GM18951 (cell line): ENCODE measurements around the gene KCNQ1.

Experiments
- POLR2A ChIP-seq: IDR thresholded peaks from 4 replicates; pipeline ENCODE4 v1.6.1; 2011; ENCODE audit warnings: mild to moderate bottlenecking; ENCODE audit not compliant: insufficient read length, insufficient read depth; ENCODE audit errors: extremely low read depth
- in situ Hi-C: fragments of 300-500 bp; cut with MboI; formaldehyde crosslinking; loops from one replicate; pipeline ENCODE4 v1.12.0; 2022; ENCODE audit warnings: low sequenced_read_pairs, mixed read lengths, inconsistent platforms; ENCODE audit not compliant: unreplicated experiment

The KCNQ1 gene

DNA sequence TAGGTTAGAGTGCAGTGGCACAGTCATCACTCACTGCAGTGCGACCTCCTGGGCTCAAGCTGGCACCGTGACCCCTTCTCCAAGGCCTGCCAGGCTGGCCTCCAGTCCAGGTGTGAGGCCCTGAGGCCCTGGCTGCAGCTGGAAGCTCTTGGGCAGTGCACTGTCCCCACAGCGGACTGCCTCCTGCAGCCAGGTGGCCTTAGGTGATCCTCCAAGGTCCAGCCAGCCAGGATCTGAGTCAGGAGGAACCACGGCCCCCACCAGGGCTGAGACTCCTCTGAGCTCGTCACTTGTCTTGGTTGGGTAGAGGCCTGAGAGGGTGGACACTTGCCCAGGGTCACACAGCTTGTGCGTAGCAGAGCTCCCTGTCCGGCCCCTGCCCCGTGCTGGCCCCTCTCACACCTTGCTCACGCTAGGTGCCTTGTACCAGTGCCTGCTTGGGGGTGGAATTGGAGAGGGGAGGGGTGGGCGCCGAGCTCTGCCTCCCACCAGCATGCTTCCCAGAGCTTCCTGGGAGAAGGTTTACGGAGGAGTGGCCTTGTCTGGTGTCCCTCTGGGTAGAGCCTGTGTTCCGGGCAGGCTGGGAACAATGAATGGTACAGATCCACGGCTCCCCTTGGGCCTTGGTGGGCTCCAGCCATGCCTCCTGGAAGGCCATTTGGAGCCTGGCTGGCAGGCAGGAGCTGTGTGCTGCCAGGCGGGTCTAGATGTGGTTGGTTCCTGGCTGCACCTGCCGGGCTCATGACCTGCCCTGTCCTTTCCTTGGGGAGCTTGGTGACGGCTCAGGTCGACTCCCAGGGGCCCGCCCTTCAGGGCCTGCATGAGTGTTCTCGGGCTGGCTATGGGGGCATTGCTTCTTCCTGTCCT lies 20.6 kb downstream of the KCNQ1 start:
- no peak for TF ChIP-seq POLR2A
- in situ Hi-C loops = no loop called here

DNA sequence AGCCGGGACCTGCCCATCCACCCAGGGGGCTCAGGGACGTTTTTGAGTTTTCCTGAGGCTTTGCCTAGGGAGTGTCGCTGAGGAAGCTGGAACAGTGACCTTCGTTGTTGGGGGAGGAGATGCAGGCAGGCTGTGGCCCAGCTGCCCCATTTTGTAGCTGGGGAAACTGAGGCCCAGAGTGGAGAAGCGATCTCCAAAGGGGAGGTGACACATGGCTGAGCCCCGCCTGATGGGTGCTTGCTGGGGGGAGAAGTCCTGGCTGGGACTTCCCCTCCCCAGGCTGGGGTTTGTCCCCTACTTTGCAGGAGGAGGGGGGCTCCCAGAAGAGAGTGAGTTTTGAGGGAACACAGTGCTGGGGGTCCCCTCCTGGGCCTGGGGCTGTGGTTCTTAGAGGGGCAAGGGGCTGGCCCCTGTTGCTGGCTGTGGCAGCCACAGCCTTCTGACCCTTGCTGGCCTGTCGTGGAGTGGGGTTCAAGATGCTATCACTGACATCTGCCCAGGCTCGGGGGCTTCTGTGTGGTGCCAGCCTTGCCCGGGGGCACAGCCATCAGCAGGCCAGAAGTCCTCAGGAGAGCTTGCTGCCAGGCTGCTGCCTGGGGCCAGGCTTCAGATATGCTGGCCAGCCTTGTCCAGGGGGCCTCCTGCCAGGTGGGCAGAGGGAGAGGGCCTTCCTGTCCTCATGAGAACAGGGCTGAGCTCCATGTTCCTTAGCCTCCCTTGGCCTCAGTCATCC lies 21.4 kb downstream of the KCNQ1 start:
- TF ChIP-seq POLR2A = no peak
- in situ Hi-C loops = no loop called here

- in situ Hi-C loops = no loop called here
- no peak for TF ChIP-seq POLR2A
Observed at GRCh38 chr11:2466869-2467694, 22.3 kb downstream of the KCNQ1 start.

DNA sequence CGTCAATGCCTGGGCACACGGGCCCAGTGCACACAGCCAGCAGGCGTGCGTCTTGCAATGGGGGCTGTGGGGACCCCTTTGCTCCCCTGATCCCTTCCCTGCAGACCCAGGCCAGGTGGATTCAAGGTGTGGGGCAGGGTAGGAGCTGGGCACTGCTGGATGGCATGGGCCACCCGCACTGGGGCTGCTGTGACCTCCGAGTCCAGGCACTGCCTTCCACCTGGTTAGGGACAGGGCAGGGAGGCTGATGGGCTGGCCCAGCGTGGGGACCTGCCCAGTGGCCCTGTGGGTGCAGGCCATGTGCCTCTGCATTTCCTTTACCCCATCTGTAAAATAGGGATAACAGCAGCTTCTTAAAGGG lies 22.9 kb downstream of the KCNQ1 start:
- TF ChIP-seq POLR2A = no peak
- in situ Hi-C loops = no loop called here

DNA sequence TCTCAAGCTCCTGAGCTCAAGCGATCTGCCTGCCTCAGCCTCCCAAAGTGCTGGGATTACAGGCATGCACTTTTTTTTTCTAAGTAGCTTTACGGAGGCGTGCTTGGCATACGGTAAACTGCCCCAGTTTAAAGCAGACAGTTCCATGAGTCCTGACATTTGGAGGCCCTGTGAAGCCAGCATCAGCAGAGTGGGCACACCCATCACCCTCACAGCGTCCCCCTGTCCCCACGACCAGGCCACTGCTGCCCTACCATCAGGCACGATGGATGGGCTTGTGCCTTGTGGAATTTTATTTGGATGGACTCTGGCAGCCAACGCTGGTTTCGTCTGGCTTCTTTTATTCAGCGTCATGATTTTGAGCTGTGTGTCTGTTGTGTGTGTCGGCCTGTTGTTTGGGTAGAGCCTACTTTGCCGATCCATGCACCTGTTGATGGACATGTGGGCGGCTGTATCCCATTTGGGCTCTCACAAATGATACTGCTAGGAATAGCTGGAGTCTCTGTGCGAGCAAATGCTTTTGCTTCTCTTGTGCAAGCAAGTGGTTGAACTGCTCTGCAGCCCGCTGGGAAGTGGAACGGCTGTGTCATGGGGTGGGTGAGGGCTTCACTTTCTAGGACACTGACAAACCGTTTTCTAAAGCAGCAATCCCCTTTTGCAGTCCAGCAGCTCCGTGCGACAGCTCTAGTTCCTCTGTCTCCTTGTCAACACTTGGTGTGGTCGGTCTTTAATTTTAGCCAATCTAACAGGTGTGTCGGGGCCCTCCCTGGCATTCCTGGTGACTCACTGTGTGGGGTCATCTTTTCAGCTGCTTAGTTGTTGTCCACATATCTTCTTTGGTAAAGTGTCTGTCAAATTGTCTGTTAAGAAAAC lies 23.8 kb downstream of the KCNQ1 start:
- TF ChIP-seq POLR2A = no peak
- in situ Hi-C loops = no loop called here

- no peak for TF ChIP-seq POLR2A
- in situ Hi-C loops = no loop called here
Observed at GRCh38 chr11:2470495-2470894, 25.7 kb downstream of the KCNQ1 start.

- in situ Hi-C loops = no loop called here
- no peak for TF ChIP-seq POLR2A
Observed at GRCh38 chr11:2471048-2471803, 26.4 kb downstream of the KCNQ1 start.

DNA sequence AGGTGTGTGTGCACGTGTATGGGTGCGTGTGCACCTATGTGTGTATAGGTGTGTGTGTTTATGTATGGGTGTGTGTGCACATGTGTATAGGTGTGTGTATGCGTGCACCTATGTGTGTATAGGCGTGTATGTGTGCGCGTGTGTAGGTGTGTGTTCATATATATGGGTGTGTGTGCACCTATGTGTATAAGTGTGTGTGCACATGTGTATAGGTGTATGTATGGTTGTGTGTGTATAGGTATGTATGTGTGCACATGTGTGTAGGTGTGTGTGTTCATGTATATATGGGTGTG lies 26.9 kb downstream of the KCNQ1 start:
- in situ Hi-C loops = no loop called here
- TF ChIP-seq POLR2A = no peak

DNA sequence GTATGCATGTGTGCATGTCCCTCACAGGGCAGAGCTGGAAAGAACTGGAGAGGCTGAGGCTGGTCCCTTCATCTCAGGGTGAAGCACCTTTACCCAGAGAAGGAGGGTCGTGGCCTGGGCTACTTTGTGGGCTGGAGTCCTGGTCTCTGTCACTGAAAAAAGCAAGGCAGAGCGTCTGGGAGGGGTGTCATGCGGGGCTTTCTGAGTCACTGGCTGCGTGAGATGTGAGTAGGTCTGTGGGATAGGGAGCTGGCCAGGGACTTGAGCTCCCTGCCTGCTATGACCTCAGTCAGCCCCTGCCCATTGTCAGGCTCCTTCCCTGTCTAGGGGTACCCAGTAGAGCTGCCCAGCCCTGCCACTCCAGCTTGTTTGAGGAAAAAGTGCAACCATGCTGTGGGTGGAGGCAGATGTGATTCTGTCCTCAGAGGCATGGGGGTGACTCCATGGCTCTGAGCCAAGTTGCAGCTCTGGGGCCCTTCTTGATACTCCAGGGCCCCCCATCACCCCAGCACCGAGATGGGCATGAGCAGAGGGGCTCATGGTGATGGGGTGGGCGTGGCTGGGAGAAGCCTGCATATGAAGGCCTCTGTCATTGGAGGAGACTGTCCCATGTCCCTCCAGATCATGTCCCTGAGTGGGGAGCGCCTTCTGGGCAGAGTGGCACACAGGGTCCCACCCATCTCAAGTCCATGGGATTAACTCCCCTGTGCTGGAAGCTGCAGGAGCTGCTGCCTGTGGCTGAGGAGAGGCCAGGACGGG lies 27.8 kb downstream of the KCNQ1 start:
- TF ChIP-seq POLR2A = no peak
- in situ Hi-C loops = no loop called here

GRCh38 chr11:2473361-2474058 lies 28.7 kb downstream of the KCNQ1 start:
- in situ Hi-C loops = no loop called here

More at GRCh38 chr11:2473361-2474058, 28.7 kb downstream of the KCNQ1 start:
- TF ChIP-seq POLR2A = no peak
